Smooth muscle cell of bladder (primary cell): ENCODE measurements around the gene NRIP2. TPM values are rescaled to one million over a fixed set of nuclear protein-coding genes. Genes with fewer than 3 reads are reported as not detected.

Experiments
- total RNA-seq: library from RNA; depleted of rRNA; stranded (reverse); fragments of >200 nt; gene quantifications from 2 replicates; pipeline ENCODE4 v1.2.3, GENCODE V29; 2014

The NRIP2 gene
- not detected in 2 replicates for total RNA-seq

GRCh38 chr12:2834581-2835491, at the start of gene NRIP2:
TSS of gene NRIP2 (minus strand) at chr12:2835035. CDS start at chr12:2834983, 52 bp downstream.

GRCh38 chr12:2877047-2877952, 42.5 kb upstream of the NRIP2 start, which contains the start of the genes FOXM1 and RHNO1:
TSS of gene FOXM1 (minus strand) at chr12:2877174. CDS start at chr12:2874478, 2,696 bp downstream.
TSS of gene RHNO1 (plus strand) at chr12:2877223. CDS start at chr12:2885367, 8,144 bp downstream.

GRCh38 chr12:2857021-2857431, 22.2 kb upstream of the NRIP2 start, which contains the start of gene TEX52:
TSS of gene TEX52 (minus strand) at chr12:2857039. CDS start at chr12:2857026, 13 bp downstream.

GRCh38 chr12:2812290-2813213, 22.3 kb downstream of the NRIP2 start, which contains the start of gene ITFG2:
TSS of gene ITFG2 (plus strand) at chr12:2812668. CDS start at chr12:2812761, 93 bp downstream.

GRCh38 chr12:2794736-2795289, 40.0 kb downstream of the NRIP2 start, which contains the start of gene FKBP4:
TSS of gene FKBP4 (plus strand) at chr12:2794970. CDS start at chr12:2795140, 170 bp downstream.

Other genes starting within 250 kb of the NRIP2 start
- 27.4 and 54.6 TPM in 2 replicates for gene FKBP4, start 40.1 kb downstream of the NRIP2 start, total RNA-seq
- gene ITFG2, start 22.4 kb downstream of the NRIP2 start, total RNA-seq: 9.8 and 12.9 TPM in 2 replicates
- gene TEX52, start 22.0 kb upstream of the NRIP2 start, total RNA-seq: not detected in 2 replicates
- 1.7 and 1.8 TPM in 2 replicates for gene FOXM1, start 42.1 kb upstream of the NRIP2 start, total RNA-seq
- 13.6 and 14.9 TPM in 2 replicates for gene RHNO1, start 42.2 kb upstream of the NRIP2 start, total RNA-seq
- 22.3 and 22.8 TPM in 2 replicates for gene TULP3, start 55.9 kb upstream of the NRIP2 start, total RNA-seq
- 6.0 and 6.5 TPM in 2 replicates for gene TEAD4, start 124.4 kb upstream of the NRIP2 start, total RNA-seq
- gene TSPAN9, start 242.3 kb upstream of the NRIP2 start, total RNA-seq: 22.0 and 23.3 TPM in 2 replicates